DMS79 (cell line): ENCODE results near the gene RASAL1.
A peak's percentile ranks its signal among the peaks of the same experiment; 100 is the strongest.
"Not testable (repeated sequence)": the region's sequence is repeated elsewhere in the genome, so short reads cannot be mapped to it uniquely, and the experiment has no call there.

Experiments
- DNase-seq: peaks from one replicate; lab custom pipeline; 2025; lab: John Stamatoyannopoulos, UW

RASAL1 gene

GRCh38 chr12:113118142-113118541 lies 17.4 kb downstream of the RASAL1 start:
- no peak for DNase-seq

- not testable (repeated sequence) for DNase-seq
Observed at GRCh38 chr12:113117684-113118083, 17.9 kb downstream of the RASAL1 start.

GRCh38 chr12:113116875-113117274 lies 18.7 kb downstream of the RASAL1 start:
- peak; percentile 95 for DNase-seq

GRCh38 chr12:113115455-113116126 lies 20.0 kb downstream of the RASAL1 start:
- no peak for DNase-seq

- DNase-seq: no peak
Observed at GRCh38 chr12:113114447-113115178, 20.9 kb downstream of the RASAL1 start.

GRCh38 chr12:113113397-113113796 lies 22.2 kb downstream of the RASAL1 start:
- no peak for DNase-seq

- DNase-seq: no peak
Observed at GRCh38 chr12:113112043-113112899, 23.3 kb downstream of the RASAL1 start.

GRCh38 chr12:113111247-113111646 lies 24.3 kb downstream of the RASAL1 start:
- DNase-seq: no peak

GRCh38 chr12:113109872-113110599 lies 25.5 kb downstream of the RASAL1 start:
- DNase-seq: no peak

- no peak for DNase-seq
Observed at GRCh38 chr12:113109360-113109759, 26.2 kb downstream of the RASAL1 start.

GRCh38 chr12:113108308-113108707 lies 27.3 kb downstream of the RASAL1 start:
- no peak for DNase-seq

GRCh38 chr12:113106361-113106760 lies 29.2 kb downstream of the RASAL1 start:
- DNase-seq: no peak

- DNase-seq: no peak
Observed at GRCh38 chr12:113105606-113106271, 29.8 kb downstream of the RASAL1 start.

- no peak for DNase-seq
Observed at GRCh38 chr12:113104953-113105510, 30.5 kb downstream of the RASAL1 start.

GRCh38 chr12:113103756-113104450 lies 31.7 kb downstream of the RASAL1 start:
- DNase-seq: no peak

GRCh38 chr12:113102811-113103210 lies 32.8 kb downstream of the RASAL1 start:
- no peak for DNase-seq

- no peak for DNase-seq
Observed at GRCh38 chr12:113101751-113102150, 33.8 kb downstream of the RASAL1 start.

GRCh38 chr12:113099764-113100163 lies 35.8 kb downstream of the RASAL1 start:
- no peak for DNase-seq

GRCh38 chr12:113099364-113099763 lies 36.2 kb downstream of the RASAL1 start:
- no peak for DNase-seq

GRCh38 chr12:113098441-113099028 lies 37.0 kb downstream of the RASAL1 start:
- DNase-seq: peak; percentile 82
